Caco-2 (cell line): ENCODE results near the gene TMEM266. TPM values are rescaled to one million over a fixed set of nuclear protein-coding genes. Genes with fewer than 3 reads are reported as not detected.

Experiments
- BruUV-seq: library from RNA; stranded (reverse); fragments of 400-500 nt; replicated peaks from 2 replicates; lab custom pipeline; 2021; lab: Mats Ljungman, UMichigan
- CTCF ChIA-PET: fragments of 300-600 bp; sonication (Branson Sonifier 250); formaldehyde crosslinking; loops from one replicate; lab custom pipeline; 2022; ENCODE audit warnings: antibody characterized with exemption; lab: Charles Lee
- POLR2A ChIA-PET: fragments of 300-600 bp; sonication (Branson Sonifier 250); formaldehyde crosslinking; loops from one replicate; lab custom pipeline; 2022; ENCODE audit warnings: antibody characterized with exemption; lab: Charles Lee
- DNase-seq, 2 experiments: peaks; one replicate each; pipeline versions ENCODE4 v3.0.0 to v3.0.0-alpha.2; 2020 to 2022
- H3K27me3 ChIP-seq: replicated peaks from 2 replicates; pipeline ENCODE4 v1.6.0; 2011; ENCODE audit warnings: low read length; ENCODE audit not compliant: control insufficient read depth, insufficient read depth
- H3K36me3 ChIP-seq: 2 replicates; pipeline ENCODE4 v1.5.1; 2011; ENCODE audit warnings: low read length; ENCODE audit not compliant: control insufficient read depth, insufficient read depth
- H3K4me1 ChIP-seq: fragments of 250-450 bp; sonication (Bioruptor Pico); 2 replicates; pipeline ENCODE4 v1.5.1; 2020; ENCODE audit warnings: mild to moderate bottlenecking
- H3K4me3 ChIP-seq: 2 replicates; pipeline ENCODE4 v1.5.1; 2011; ENCODE audit warnings: low read depth, mild to moderate bottlenecking, control low read depth, low read length
- H3K9me3 ChIP-seq: fragments of 250-450 bp; sonication (Bioruptor Pico); 2 replicates; pipeline ENCODE4 v1.5.1; 2020; ENCODE audit warnings: mild to moderate bottlenecking, moderate library complexity
- H3K27ac Mint-ChIP-seq: one replicate; pipeline ENCODE4 v1.8.0; 2022; ENCODE audit warnings: mixed read lengths; ENCODE audit not compliant: unreplicated experiment
- H3K27me3 Mint-ChIP-seq: one replicate; pipeline ENCODE4 v1.8.0; 2022; ENCODE audit warnings: mixed read lengths; ENCODE audit not compliant: insufficient read depth, unreplicated experiment
- H3K36me3 Mint-ChIP-seq: one replicate; pipeline ENCODE4 v1.8.0; 2022; ENCODE audit warnings: mild to moderate bottlenecking, mixed read lengths; ENCODE audit not compliant: insufficient read depth, unreplicated experiment
- H3K4me1 Mint-ChIP-seq: one replicate; pipeline ENCODE4 v1.8.0; 2022; ENCODE audit warnings: low read depth, mixed read lengths; ENCODE audit not compliant: unreplicated experiment
- H3K4me3 Mint-ChIP-seq: one replicate; pipeline ENCODE4 v1.8.0; 2022; ENCODE audit warnings: mild to moderate bottlenecking, moderate library complexity, mixed read lengths; ENCODE audit not compliant: unreplicated experiment
- H3K9me3 Mint-ChIP-seq: one replicate; pipeline ENCODE4 v1.8.0; 2022; ENCODE audit warnings: mixed read lengths; ENCODE audit not compliant: unreplicated experiment
- CTCF ChIP-seq, 2 experiments: fragments of 200-600 bp in 1 of 2; IDR thresholded peaks; 1 replicate in 1 of 2; 2 replicates in 1 of 2; pipeline versions ENCODE4 v1.5.1 to v1.8.0; 2011 to 2022; ENCODE audit warnings: antibody characterized with exemption in 1 of 2, control low read depth in 1 of 2, inconsistent platforms in 1 of 2, low read depth in 1 of 2, low read length in 1 of 2, mild to moderate bottlenecking in 1 of 2, moderate library complexity in 1 of 2; ENCODE audit not compliant: insufficient read depth in 1 of 2, severe bottlenecking in 1 of 2, unreplicated experiment in 1 of 2
- intact Hi-C: fragments of 100-400 bp; cut with micrococcal nuclease; formaldehyde crosslinking; loops from one replicate; pipeline ENCODE4 v1.10.0; 2022; ENCODE audit not compliant: unreplicated experiment
- total RNA-seq: library from RNA; stranded (reverse); gene quantifications from 2 replicates; pipeline ENCODE4 v1.2.3, GENCODE V29; 2022

TMEM266 gene
- total RNA-seq, 1 experiment from 2014 or later: 0.27 TPM

DNA sequence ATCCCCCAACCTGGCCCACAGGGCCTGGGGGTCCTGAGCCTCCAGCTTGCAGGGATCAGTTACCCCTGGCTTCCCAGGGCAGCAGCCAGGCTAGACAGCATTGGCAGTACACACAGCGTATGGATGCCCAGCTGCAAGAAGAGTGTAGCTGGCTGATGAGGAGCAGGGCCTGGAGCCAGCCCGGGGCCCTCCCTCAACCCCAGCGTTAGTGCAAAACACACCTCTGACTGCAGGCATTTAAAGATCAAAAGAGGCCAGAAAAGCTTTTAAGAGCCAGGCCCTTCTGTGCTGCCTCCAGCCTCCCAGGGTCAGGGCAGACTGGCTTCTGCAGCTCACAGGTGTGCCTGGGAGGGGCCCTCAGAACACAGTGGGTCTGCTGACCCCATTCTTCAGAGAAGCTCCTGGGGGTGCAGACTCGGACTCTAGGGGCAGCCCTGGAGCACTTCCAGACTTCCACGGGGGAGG lies 140.9 kb downstream of the TMEM266 start:
- H3K4me3 Mint-ChIP-seq: no peak overlapping the region
- H3K36me3 Mint-ChIP-seq: peaks cover 25% of the 10 kb centered on the region
- no peaks in the 10 kb centered on the region for H3K9me3 ChIP-seq
- no peaks in the 10 kb centered on the region for H3K27me3 Mint-ChIP-seq
- no TSS peak for BruUV-seq
- H3K27ac Mint-ChIP-seq: peak overlapping the region; percentile 48
- peaks cover 10% of the 10 kb centered on the region for H3K4me1 ChIP-seq
- intact Hi-C loops: no loop called here
- no peak for DNase-seq
- POLR2A ChIA-PET: no interaction called here
- H3K36me3 ChIP-seq: no peaks in the 10 kb centered on the region
- H3K4me1 Mint-ChIP-seq: no peaks in the 10 kb centered on the region
- H3K4me3 ChIP-seq: no peak overlapping the region
- TF ChIP-seq CTCF (IDR thresholded peaks at IDR 0.05; ENCODE audit: insufficient read depth in 1 of 2, low read depth in 1 of 2, low read length in 1 of 2, severe bottlenecking in 1 of 2, unreplicated experiment in 1 of 2): no peak
- CTCF ChIA-PET: no interaction called here
- H3K9me3 Mint-ChIP-seq: no peaks in the 10 kb centered on the region
- H3K27me3 ChIP-seq: no peaks in the 10 kb centered on the region

GRCh38 chr15:76201536-76202255 lies 141.9 kb downstream of the TMEM266 start:
- Mint-ChIP-seq H3K27me3 (no peaks in the 10 kb centered on the region), H3K36me3 (peaks cover 29% of the 10 kb centered on the region), H3K4me1 (no peaks in the 10 kb centered on the region), H3K4me3 (no peak overlapping the region), H3K27ac (peak overlapping the region; percentile 48), H3K9me3 (no peaks in the 10 kb centered on the region)
- TF ChIP-seq CTCF (IDR thresholded peaks at IDR 0.05; ENCODE audit: insufficient read depth in 1 of 2, low read depth in 1 of 2, low read length in 1 of 2, severe bottlenecking in 1 of 2, unreplicated experiment in 1 of 2): no peak
- Histone ChIP-seq H3K9me3 (no peaks in the 10 kb centered on the region), H3K36me3 (no peaks in the 10 kb centered on the region), H3K27me3 (no peaks in the 10 kb centered on the region), H3K4me3 (no peak overlapping the region), H3K4me1 (peaks cover 3% of the 10 kb centered on the region; the same call in 1 of the 2 replicates)
- DNase-seq: no peak
- ChIA-PET CTCF (no interaction called here), POLR2A (no interaction called here)
- intact Hi-C loops: no loop called here
- no TSS peak for BruUV-seq

DNA sequence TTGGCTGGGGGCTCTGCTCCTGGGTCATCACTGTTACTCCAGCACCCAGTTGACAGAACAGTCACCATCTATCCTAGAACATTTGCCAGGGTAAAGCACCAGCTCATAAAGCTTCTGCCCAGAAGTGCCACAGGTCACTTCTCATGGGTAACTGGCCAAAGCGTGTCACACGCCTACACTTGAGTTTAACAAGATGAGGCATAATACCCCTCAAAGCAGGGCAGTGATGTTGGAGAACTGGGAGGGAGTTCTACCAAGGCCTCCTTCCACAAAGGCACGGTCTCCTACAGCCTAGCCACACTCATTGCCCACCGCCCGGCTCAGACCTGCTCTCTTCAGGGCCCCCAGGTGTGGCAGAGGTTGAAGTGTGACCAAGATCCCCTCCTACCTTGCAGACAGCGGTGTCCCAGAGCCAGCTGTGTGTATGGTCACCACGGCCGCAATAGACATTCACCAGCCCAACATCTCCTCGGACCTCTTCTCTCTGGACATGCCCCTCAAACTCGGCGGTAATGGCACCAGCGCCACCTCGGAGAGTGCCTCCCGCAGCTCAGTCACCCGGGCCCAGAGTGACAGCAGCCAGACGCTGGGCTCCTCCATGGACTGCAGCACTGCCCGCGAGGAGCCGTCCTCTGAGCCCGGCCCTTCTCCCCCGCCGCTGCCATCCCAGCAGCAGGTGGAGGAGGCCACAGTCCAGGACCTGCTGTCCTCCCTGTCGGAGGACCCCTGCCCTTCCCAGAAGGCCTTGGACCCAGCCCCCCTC lies 143.7 kb downstream of the TMEM266 start:
- CTCF ChIA-PET: no interaction called here
- DNase-seq: no peak

More for the DNA sequence above, 143.7 kb downstream of the TMEM266 start:
- H3K36me3 ChIP-seq: no peaks in the 10 kb centered on the region
- Mint-ChIP-seq H3K4me1 (no peaks in the 10 kb centered on the region), H3K27ac (peak overlapping the region; percentile 45), H3K9me3 (no peaks in the 10 kb centered on the region), H3K4me3 (no peak overlapping the region), H3K27me3 (no peaks in the 10 kb centered on the region), H3K36me3 (peaks cover 46% of the 10 kb centered on the region)
- H3K27me3 ChIP-seq: no peaks in the 10 kb centered on the region
- TF ChIP-seq CTCF (IDR thresholded peaks at IDR 0.05; ENCODE audit: insufficient read depth in 1 of 2, low read depth in 1 of 2, low read length in 1 of 2, severe bottlenecking in 1 of 2, unreplicated experiment in 1 of 2): no peak
- BruUV-seq: no TSS peak
- no peaks in the 10 kb centered on the region for H3K9me3 ChIP-seq
- H3K4me1 ChIP-seq: no peaks in the 10 kb centered on the region
- no peak overlapping the region for H3K4me3 ChIP-seq
- intact Hi-C loops: no loop called here
- POLR2A ChIA-PET: no interaction called here
